HCT116 (cell line): ENCODE data around the gene PBX1. TPM values are rescaled to one million over a fixed set of nuclear protein-coding genes. Genes with fewer than 3 reads are reported as not detected.

Source experiments
- ATAC-seq: fragments of 200-7000 bp; cut with Tn5 transposase; 2 replicates; pipeline ENCODE4 v1.9.1; 2020; ENCODE audit warnings: mild to moderate bottlenecking, moderate library complexity
- BruUV-seq: library from RNA; stranded (reverse); fragments of 400-500 nt; replicated peaks from 2 replicates; lab custom pipeline; 2021; lab: Mats Ljungman, UMichigan
- CTCF ChIA-PET: fragments of 300-600 bp; sonication (Branson Sonifier 250); formaldehyde crosslinking; loops from one replicate; lab custom pipeline; 2021; ENCODE audit warnings: antibody characterized with exemption; lab: Charles Lee
- POLR2A ChIA-PET: fragments of 300-600, 350-600 bp; sonication (Branson Sonifier 250); formaldehyde crosslinking; loops from one replicate; lab custom pipeline; 2021; ENCODE audit warnings: antibody characterized with exemption; lab: Charles Lee
- RAD21 ChIA-PET, 2 experiments: fragments of 300-600 bp; sonication (Branson Sonifier 250); formaldehyde crosslinking; loops; one replicate each; lab custom pipeline; 2023; ENCODE audit warnings: low total read pairs in 2 of 2; ENCODE audit not compliant: uncharacterized antibody in 2 of 2, unreplicated experiment in 2 of 2, low non-redundant PET in 1 of 2; lab: Charles Lee
- DNase-seq: peaks from one replicate; pipeline ENCODE4 v3.0.0-alpha.2; 2010; ENCODE audit warnings: low read depth, low spot score
- H2AFZ ChIP-seq: fragments of 200-600 bp; shearing (Covaris generic), sonication (generic); 2 replicates; pipeline ENCODE4 v1.6.1; 2017; ENCODE audit warnings: low read depth, mixed run types, mixed read lengths, antibody characterized with exemption, low read length; ENCODE audit not compliant: poor library complexity, severe bottlenecking
- H3K27ac ChIP-seq: 2 replicates; pipeline ENCODE4 v1.5.1; 2012; ENCODE audit warnings: low read depth, low read length
- H3K27me3 ChIP-seq: fragments of 200-600 bp; sonication (generic); 2 replicates; pipeline ENCODE4 v1.6.1; 2016; ENCODE audit warnings: mixed run types, low read length, mixed read lengths; ENCODE audit not compliant: insufficient read depth
- H3K36me3 ChIP-seq, 2 experiments: fragments of 200-500 bp in 1 of 2; fragments of 200-600 bp in 1 of 2; sonication (Bioruptor generic) in 1 of 2; sonication (generic) in 1 of 2; 2 replicates each; pipeline versions ENCODE4 v1.5.1 to v1.6.1; 2014 to 2016; ENCODE audit warnings: low read length in 2 of 2, inconsistent platforms in 1 of 2, mixed read lengths in 1 of 2, mixed run types in 1 of 2; ENCODE audit not compliant: insufficient read depth in 2 of 2, control insufficient read depth in 1 of 2
- H3K4me1 ChIP-seq, 2 experiments: fragments of 200-600 bp in 1 of 2; sonication (generic) in 1 of 2; 2 replicates each; pipeline versions ENCODE4 v1.5.1 to v1.6.1; 2012 to 2017; ENCODE audit warnings: low read length in 2 of 2, inconsistent platforms in 1 of 2, mild to moderate bottlenecking in 1 of 2, mixed read lengths in 1 of 2, mixed run types in 1 of 2, moderate library complexity in 1 of 2; ENCODE audit not compliant: insufficient read depth in 2 of 2, control insufficient read depth in 1 of 2
- H3K4me2 ChIP-seq: fragments of 200-600 bp; sonication (generic); 2 replicates; pipeline ENCODE4 v1.6.1; 2017; ENCODE audit warnings: mixed run types, low read length, mixed read lengths
- H3K4me3 ChIP-seq, 2 experiments: fragments of 200-600 bp in 1 of 2; sonication (generic) in 1 of 2; replicated peaks in 1 of 2; 2 replicates each; pipeline ENCODE4 v1.5.1; 2011 to 2016; ENCODE audit warnings: low read length in 2 of 2, control low read depth in 1 of 2, low read depth in 1 of 2, mild to moderate bottlenecking in 1 of 2, mixed read lengths in 1 of 2, mixed run types in 1 of 2
- H3K79me2 ChIP-seq: fragments of 200-600 bp; sonication (generic); 2 replicates; pipeline ENCODE4 v1.6.1; 2017; ENCODE audit warnings: mild to moderate bottlenecking, mixed run types, low read length, moderate library complexity, mixed read lengths; ENCODE audit not compliant: insufficient read depth
- H3K9ac ChIP-seq: fragments of 200-600 bp; sonication (generic); 2 replicates; pipeline ENCODE4 v1.6.1; 2016; ENCODE audit warnings: low read length, mixed read lengths
- H3K9me2 ChIP-seq: fragments of 200-600 bp; sonication (generic), shearing (Covaris generic); 2 replicates; pipeline ENCODE4 v1.6.1; 2017; ENCODE audit warnings: mixed run types, mild to moderate bottlenecking, moderate library complexity; ENCODE audit not compliant: insufficient read depth
- H3K9me3 ChIP-seq, 2 experiments: fragments of 200-500 bp in 1 of 2; fragments of 200-600 bp in 1 of 2; sonication (Bioruptor generic) in 1 of 2; sonication (generic) in 1 of 2; 2 replicates each; pipeline ENCODE4 v1.6.1; 2014 to 2017; ENCODE audit warnings: low read length in 2 of 2, mixed read lengths in 2 of 2, inconsistent platforms in 1 of 2, low read depth in 1 of 2, mild to moderate bottlenecking in 1 of 2, mixed run types in 1 of 2, moderate library complexity in 1 of 2; ENCODE audit not compliant: control insufficient read depth in 1 of 2, insufficient read depth in 1 of 2
- H4K20me1 ChIP-seq: fragments of 200-600 bp; sonication (generic), shearing (Covaris generic); 2 replicates; pipeline ENCODE4 v1.6.1; 2017; ENCODE audit warnings: mixed run types, mild to moderate bottlenecking, moderate library complexity; ENCODE audit not compliant: insufficient read depth
- POLR2A ChIP-seq: IDR thresholded peaks from 2 replicates; pipeline ENCODE4 v1.7.0; 2011; ENCODE audit warnings: borderline replicate concordance; ENCODE audit not compliant: insufficient read depth, insufficient read length; ENCODE audit errors: extremely low read depth
- RAD21 ChIP-seq: IDR thresholded peaks from 2 replicates; pipeline ENCODE4 v1.6.1; 2012; ENCODE audit warnings: low read depth, mild to moderate bottlenecking
- TCF7L2 ChIP-seq: IDR thresholded peaks from 2 replicates; pipeline ENCODE4 v1.7.0; 2011; ENCODE audit warnings: borderline replicate concordance, inconsistent platforms; ENCODE audit not compliant: insufficient read depth, insufficient read length; ENCODE audit errors: extremely low read depth
- YY1 ChIP-seq: IDR thresholded peaks from 2 replicates; pipeline ENCODE4 v1.6.1; 2011; ENCODE audit warnings: low read length, low read depth, moderate library complexity, mild to moderate bottlenecking; ENCODE audit not compliant: insufficient replicate concordance; ENCODE audit errors: extremely low read depth
- ZBTB33 ChIP-seq: IDR thresholded peaks from 2 replicates; pipeline ENCODE4 v1.6.1; 2011; ENCODE audit warnings: mild to moderate bottlenecking, low read length, moderate library complexity; ENCODE audit not compliant: insufficient replicate concordance; ENCODE audit errors: extremely low read depth
- intact Hi-C: fragments of 100-400 bp; cut with micrococcal nuclease; formaldehyde crosslinking; loops from 2 replicates; pipeline ENCODE4 v1.10.0; 2022
- total RNA-seq: library from RNA; stranded (reverse); gene quantifications from one replicate; pipeline ENCODE4 v1.2.1, GENCODE V29; 2021; ENCODE audit not compliant: unreplicated experiment
- TF ChIP-seq, protein P1 (sequence below), 3 experiments: fragments of 200-600 bp in 1 of 3; sonication (generic) in 1 of 3; IDR thresholded peaks in 2 of 3; conservative IDR thresholded peaks in 1 of 3; 2 replicates each; pipeline ENCODE4 v1.5.1; 2012 to 2017; ENCODE audit warnings: low read depth in 2 of 3, low read length in 2 of 3, antibody characterized with exemption in 1 of 3, borderline replicate concordance in 1 of 3, control low read depth in 1 of 3, mild to moderate bottlenecking in 1 of 3, mixed read lengths in 1 of 3, mixed run types in 1 of 3, moderate library complexity in 1 of 3; ENCODE audit not compliant: insufficient read depth in 1 of 3

PBX1 gene
- total RNA-seq, 1 experiment from 2014 or later: 29.6 TPM

GRCh38 chr1:164619006-164619784, 60.2 kb downstream of the PBX1 start:
- DNase-seq (no peak), ATAC-seq (peak; percentile 59; the same call in 1 of the 2 replicates)
- Histone ChIP-seq H3K36me3 (no peaks in the 10 kb centered on the region), H3K4me2 (no peak overlapping the region), H3K27ac (no peak overlapping the region), H3K9me2 (no peaks in the 10 kb centered on the region), H2AFZ (no peak overlapping the region), H3K4me3 (no peak overlapping the region), H3K4me1 (peaks cover 10 to 22% of the 10 kb centered on the region in 2 experiments; a peak in 2 of 4 replicates), H3K9ac (no peak overlapping the region), H3K9me3 (no peaks in the 10 kb centered on the region), H4K20me1 (no peaks in the 10 kb centered on the region), H3K27me3 (no peaks in the 10 kb centered on the region), H3K79me2 (no peaks in the 10 kb centered on the region)
- POLR2A ChIA-PET: no interaction called here
- intact Hi-C loops: loop anchor here (2.0 to 5.0 kb wide), 6 partner anchors 102 to 1257 kb away; no protein-coding TSS in a partner anchor
- CTCF ChIA-PET: interaction anchor here (1.1 to 2.3 kb wide), 4 partner anchors 12 to 1260 kb away, joined by 3 to 5 read pairs (median 4); no protein-coding TSS in a partner anchor
- TF ChIP-seq TCF7L2: peak; percentile 19
- TF ChIP-seq YY1: no peak
- no TSS peak for BruUV-seq
- RAD21 ChIA-PET: interaction anchor here in 1 of 2 experiments (0.7 kb wide), 1 partner anchor 349 kb away, joined by 3 read pairs; no protein-coding TSS in a partner anchor

DNA sequence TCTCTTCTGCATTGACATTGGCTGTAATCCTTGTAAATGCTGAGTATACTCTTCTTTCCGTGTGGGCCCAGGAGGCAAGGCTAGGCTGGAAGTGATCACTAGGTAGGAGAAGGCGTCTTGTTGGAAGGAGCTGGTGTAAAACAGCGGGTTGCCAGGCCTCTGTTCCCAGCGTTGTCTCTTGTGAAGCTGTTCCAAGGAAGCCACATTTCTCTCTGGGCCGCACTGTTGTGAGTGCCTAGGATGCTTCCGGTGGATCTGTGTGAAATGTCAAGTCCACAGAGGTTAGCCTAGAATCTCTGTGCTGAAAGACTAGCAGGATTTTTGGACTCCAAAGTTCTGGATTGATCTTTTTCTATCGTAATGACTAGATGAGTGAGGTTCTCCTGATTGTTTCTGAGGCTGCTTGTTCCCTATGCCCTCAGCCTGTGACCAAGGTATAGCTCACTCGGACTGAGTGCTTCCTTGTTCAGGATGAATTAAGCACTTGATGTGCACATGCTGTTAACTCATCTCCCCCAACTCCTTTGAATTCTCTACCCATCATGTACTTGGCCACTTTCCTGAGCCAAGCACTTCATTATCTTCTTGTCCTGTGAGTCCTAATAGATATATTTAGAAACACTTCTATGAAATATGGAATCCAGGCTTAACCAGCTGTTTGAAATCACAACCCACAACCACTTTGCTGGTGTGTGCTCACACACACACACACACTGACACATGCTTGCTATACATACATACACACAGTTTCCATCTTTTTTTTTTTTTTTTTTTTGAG, 63.3 kb downstream of the PBX1 start:
- no peaks in the 10 kb centered on the region for H3K79me2 ChIP-seq
- peaks cover 10 to 22% of the 10 kb centered on the region in 2 experiments; a peak in 2 of 4 replicates for H3K4me1 ChIP-seq
- H3K27ac ChIP-seq: no peak overlapping the region
- DNase-seq (no peak), ATAC-seq (no peak)
- no peaks in the 10 kb centered on the region for H3K27me3 ChIP-seq
- no TSS peak for BruUV-seq
- H3K4me3 ChIP-seq: no peak overlapping the region
- RAD21 ChIA-PET: no interaction called here
- CTCF ChIA-PET: no interaction called here
- no peak overlapping the region for H2AFZ ChIP-seq
- TF ChIP-seq RAD21 (no peak), POLR2A (no peak), ZBTB33 (no peak)
- TF ChIP-seq, protein P1, sequence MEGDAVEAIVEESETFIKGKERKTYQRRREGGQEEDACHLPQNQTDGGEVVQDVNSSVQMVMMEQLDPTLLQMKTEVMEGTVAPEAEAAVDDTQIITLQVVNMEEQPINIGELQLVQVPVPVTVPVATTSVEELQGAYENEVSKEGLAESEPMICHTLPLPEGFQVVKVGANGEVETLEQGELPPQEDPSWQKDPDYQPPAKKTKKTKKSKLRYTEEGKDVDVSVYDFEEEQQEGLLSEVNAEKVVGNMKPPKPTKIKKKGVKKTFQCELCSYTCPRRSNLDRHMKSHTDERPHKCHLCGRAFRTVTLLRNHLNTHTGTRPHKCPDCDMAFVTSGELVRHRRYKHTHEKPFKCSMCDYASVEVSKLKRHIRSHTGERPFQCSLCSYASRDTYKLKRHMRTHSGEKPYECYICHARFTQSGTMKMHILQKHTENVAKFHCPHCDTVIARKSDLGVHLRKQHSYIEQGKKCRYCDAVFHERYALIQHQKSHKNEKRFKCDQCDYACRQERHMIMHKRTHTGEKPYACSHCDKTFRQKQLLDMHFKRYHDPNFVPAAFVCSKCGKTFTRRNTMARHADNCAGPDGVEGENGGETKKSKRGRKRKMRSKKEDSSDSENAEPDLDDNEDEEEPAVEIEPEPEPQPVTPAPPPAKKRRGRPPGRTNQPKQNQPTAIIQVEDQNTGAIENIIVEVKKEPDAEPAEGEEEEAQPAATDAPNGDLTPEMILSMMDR (IDR thresholded peaks at IDR 0.05 in 2 of 3, conservative IDR thresholded peaks at IDR 0.05 in 1 of 3; ENCODE audit: borderline replicate concordance in 1 of 3, insufficient read depth in 1 of 3, low read depth in 2 of 3, low read length in 2 of 3): no peak
- H3K36me3 ChIP-seq: no peaks in the 10 kb centered on the region
- H3K9me3 ChIP-seq: no peaks in the 10 kb centered on the region
- H4K20me1 ChIP-seq: no peaks in the 10 kb centered on the region
- no peaks in the 10 kb centered on the region for H3K9me2 ChIP-seq
- no peak overlapping the region for H3K4me2 ChIP-seq
- no peak overlapping the region for H3K9ac ChIP-seq
- intact Hi-C loops: no loop called here
- POLR2A ChIA-PET: no interaction called here
